IgD-negative memory B cell (primary cell): ENCODE results near the gene KIAA1328. TPM values are rescaled to one million over a fixed set of nuclear protein-coding genes. Genes with fewer than 3 reads are reported as not detected.
"Not testable (repeated sequence)": the region's sequence is repeated elsewhere in the genome, so short reads cannot be mapped to it uniquely, and the experiment has no call there.

Experiments used
- H3K27ac Mint-ChIP-seq, 3 donors: one replicate each; pipeline ENCODE4 v1.8.0; 2020 to 2022; ENCODE audit warnings: mild to moderate bottlenecking in 3 of 3, mixed read lengths in 3 of 3, moderate library complexity in 1 of 3
- H3K27me3 Mint-ChIP-seq: one replicate; pipeline ENCODE4 v1.8.0; 2021; ENCODE audit warnings: mixed read lengths
- H3K36me3 Mint-ChIP-seq: one replicate; pipeline ENCODE4 v1.8.0; 2020; ENCODE audit warnings: mild to moderate bottlenecking, mixed read lengths
- H3K4me1 Mint-ChIP-seq, 3 donors: one replicate each; pipeline ENCODE4 v1.8.0; 2020 to 2022; ENCODE audit warnings: mixed read lengths in 3 of 3, mild to moderate bottlenecking in 1 of 3
- H3K4me3 Mint-ChIP-seq, 4 donors: one replicate each; pipeline ENCODE4 v1.8.0; 2020 to 2022; ENCODE audit warnings: mild to moderate bottlenecking in 4 of 4, mixed read lengths in 4 of 4, moderate library complexity in 3 of 4
- H3K9me3 Mint-ChIP-seq, 3 donors: one replicate each; pipeline ENCODE4 v1.8.0; 2020 to 2021; ENCODE audit warnings: mixed read lengths in 3 of 3, mild to moderate bottlenecking in 1 of 3
- polyA plus RNA-seq: library from polyadenylated mRNA; unstranded; fragments of 300-500 nt; fragmentation: Illumina TruSeq; gene quantifications from one replicate; pipeline ENCODE4 v1.2.3, GENCODE V29; 2021

KIAA1328 gene
- polyA plus RNA-seq, 1 donor from 2014 or later = 12.6 TPM

GRCh38 chr18:36813824-36814223, 15.1 kb upstream of the KIAA1328 start:
- Mint-ChIP-seq H3K27ac (no peak overlapping the region), H3K36me3 (peaks cover 2% of the 10 kb centered on the region), H3K27me3 (no peaks in the 10 kb centered on the region), H3K9me3 (no peaks in the 10 kb centered on the region), H3K4me3 (no peak overlapping the region), H3K4me1 (peaks cover 3 to 4% (median 3%) of the 10 kb centered on the region in 3 donors)

GRCh38 chr18:36814994-36815393, 13.9 kb upstream of the KIAA1328 start:
- Mint-ChIP-seq H3K27me3 (no peaks in the 10 kb centered on the region), H3K27ac (no peak overlapping the region), H3K36me3 (peaks cover 3% of the 10 kb centered on the region), H3K9me3 (no peaks in the 10 kb centered on the region), H3K4me1 (no peaks in the 10 kb centered on the region), H3K4me3 (no peak overlapping the region)

GRCh38 chr18:36816096-36816495, 12.8 kb upstream of the KIAA1328 start:
- H3K4me1 Mint-ChIP-seq, H3K27ac Mint-ChIP-seq, H3K36me3 Mint-ChIP-seq, H3K27me3 Mint-ChIP-seq, H3K9me3 Mint-ChIP-seq, H3K4me3 Mint-ChIP-seq: not testable (repeated sequence)

GRCh38 chr18:36817039-36817438, 11.9 kb upstream of the KIAA1328 start:
- Mint-ChIP-seq H3K27ac (no peak overlapping the region), H3K4me3 (no peak overlapping the region), H3K4me1 (no peaks in the 10 kb centered on the region), H3K27me3 (no peaks in the 10 kb centered on the region), H3K9me3 (no peaks in the 10 kb centered on the region), H3K36me3 (peaks cover 4% of the 10 kb centered on the region)

- Mint-ChIP-seq H3K27me3 (no peaks in the 10 kb centered on the region), H3K36me3 (peaks cover 4% of the 10 kb centered on the region), H3K4me3 (no peak overlapping the region), H3K9me3 (no peaks in the 10 kb centered on the region), H3K27ac (no peak overlapping the region), H3K4me1 (no peaks in the 10 kb centered on the region)
Measured at GRCh38 chr18:36818652-36819051, 10.3 kb upstream of the KIAA1328 start.

- no peaks in the 10 kb centered on the region for H3K27me3 Mint-ChIP-seq
- no peak overlapping the region for H3K27ac Mint-ChIP-seq
- H3K4me3 Mint-ChIP-seq = no peak overlapping the region
- no peaks in the 10 kb centered on the region for H3K9me3 Mint-ChIP-seq
- no peaks in the 10 kb centered on the region for H3K4me1 Mint-ChIP-seq
- peaks cover 4% of the 10 kb centered on the region for H3K36me3 Mint-ChIP-seq
Measured at GRCh38 chr18:36819621-36820020, 9.3 kb upstream of the KIAA1328 start.

- H3K9me3 Mint-ChIP-seq = no peaks in the 10 kb centered on the region
- H3K36me3 Mint-ChIP-seq = peaks cover 4% of the 10 kb centered on the region
- no peak overlapping the region for H3K4me3 Mint-ChIP-seq
- no peaks in the 10 kb centered on the region for H3K27me3 Mint-ChIP-seq
- no peaks in the 10 kb centered on the region for H3K4me1 Mint-ChIP-seq
- H3K27ac Mint-ChIP-seq = no peak overlapping the region
Measured at GRCh38 chr18:36821681-36822080, 7.2 kb upstream of the KIAA1328 start.

- no peaks in the 10 kb centered on the region for H3K9me3 Mint-ChIP-seq
- no peak overlapping the region for H3K4me3 Mint-ChIP-seq
- H3K27ac Mint-ChIP-seq = no peak overlapping the region
- no peaks in the 10 kb centered on the region for H3K36me3 Mint-ChIP-seq
- H3K27me3 Mint-ChIP-seq = no peaks in the 10 kb centered on the region
- H3K4me1 Mint-ChIP-seq = peaks cover 12 to 19% (median 14%) of the 10 kb centered on the region in 3 donors
Measured at GRCh38 chr18:36825526-36825925, 3.4 kb upstream of the KIAA1328 start.

- H3K27me3 Mint-ChIP-seq = no peaks in the 10 kb centered on the region
- H3K36me3 Mint-ChIP-seq = no peaks in the 10 kb centered on the region
- no peaks in the 10 kb centered on the region for H3K9me3 Mint-ChIP-seq
- peaks cover 14 to 23% (median 21%) of the 10 kb centered on the region in 3 donors for H3K4me1 Mint-ChIP-seq
- H3K27ac Mint-ChIP-seq = no peak overlapping the region
- H3K4me3 Mint-ChIP-seq = peak overlapping the region in 1 of 4 donors; percentile 31
Measured at GRCh38 chr18:36826556-36826955, 2.4 kb upstream of the KIAA1328 start.

GRCh38 chr18:36828157-36828629, 734 bp upstream of the KIAA1328 start:
- Mint-ChIP-seq H3K4me3 (peak overlapping the region; percentile 89 to 99 (median 96)), H3K9me3 (no peaks in the 10 kb centered on the region), H3K36me3 (no peaks in the 10 kb centered on the region), H3K4me1 (peaks cover 16 to 23% (median 21%) of the 10 kb centered on the region in 3 donors), H3K27ac (peak overlapping the region; percentile 81 to 96 (median 86)), H3K27me3 (no peaks in the 10 kb centered on the region)

- Mint-ChIP-seq H3K36me3 (no peaks in the 10 kb centered on the region), H3K27ac (peak overlapping the region; percentile 75 to 94 (median 81)), H3K27me3 (no peaks in the 10 kb centered on the region), H3K4me3 (peak overlapping the region; percentile 89 to 99 (median 96)), H3K9me3 (no peaks in the 10 kb centered on the region), H3K4me1 (peaks cover 16 to 23% (median 21%) of the 10 kb centered on the region in 3 donors)
Measured at GRCh38 chr18:36829362-36830157, 633 bp downstream of the KIAA1328 start.

- Mint-ChIP-seq H3K27me3 (no peaks in the 10 kb centered on the region), H3K27ac (peak overlapping the region; percentile 75 to 94 (median 81)), H3K4me3 (peak overlapping the region; percentile 89 to 99 (median 96)), H3K4me1 (peaks cover 16 to 23% (median 21%) of the 10 kb centered on the region in 3 donors), H3K36me3 (no peaks in the 10 kb centered on the region), H3K9me3 (no peaks in the 10 kb centered on the region)
Measured at GRCh38 chr18:36830158-36830495, 1.2 kb downstream of the KIAA1328 start.

GRCh38 chr18:36831139-36831538, 2.2 kb downstream of the KIAA1328 start:
- Mint-ChIP-seq H3K27me3 (no peaks in the 10 kb centered on the region), H3K4me3 (peak overlapping the region in 1 of 4 donors; percentile 89), H3K9me3 (no peaks in the 10 kb centered on the region), H3K36me3 (peaks cover 2% of the 10 kb centered on the region), H3K27ac (no peak overlapping the region), H3K4me1 (peaks cover 16 to 23% (median 21%) of the 10 kb centered on the region in 3 donors)

GRCh38 chr18:36833120-36833519, 4.2 kb downstream of the KIAA1328 start:
- H3K4me1 Mint-ChIP-seq = peaks cover 13 to 21% (median 15%) of the 10 kb centered on the region in 3 donors

GRCh38 chr18:36835927-36836326, 7.0 kb downstream of the KIAA1328 start:
- Mint-ChIP-seq H3K9me3 (peaks cover 0 to 3% (median 2%) of the 10 kb centered on the region in 3 donors), H3K4me3 (no peak overlapping the region), H3K36me3 (peaks cover 23% of the 10 kb centered on the region), H3K27ac (no peak overlapping the region), H3K4me1 (peaks cover 2 to 6% (median 2%) of the 10 kb centered on the region in 3 donors), H3K27me3 (no peaks in the 10 kb centered on the region)

More at GRCh38 chr18:36833120-36833519, 4.2 kb downstream of the KIAA1328 start:
- peaks cover 0 to 2% (median 0%) of the 10 kb centered on the region in 3 donors for H3K9me3 Mint-ChIP-seq
- peak overlapping the region in 1 of 3 donors; percentile 34 for H3K27ac Mint-ChIP-seq
- no peaks in the 10 kb centered on the region for H3K27me3 Mint-ChIP-seq
- H3K4me3 Mint-ChIP-seq = no peak overlapping the region
- peaks cover 16% of the 10 kb centered on the region for H3K36me3 Mint-ChIP-seq

GRCh38 chr18:36839835-36840234, 10.9 kb downstream of the KIAA1328 start:
- H3K9me3 Mint-ChIP-seq = peaks cover 0 to 3% (median 2%) of the 10 kb centered on the region in 3 donors
- no peaks in the 10 kb centered on the region for H3K27me3 Mint-ChIP-seq
- no peak overlapping the region for H3K27ac Mint-ChIP-seq
- H3K36me3 Mint-ChIP-seq = peaks cover 28% of the 10 kb centered on the region
- peaks cover 0 to 1% (median 0%) of the 10 kb centered on the region in 3 donors for H3K4me1 Mint-ChIP-seq
- no peak overlapping the region for H3K4me3 Mint-ChIP-seq
